Choroid plexus epithelial cell (primary cell): ENCODE results near the gene POPDC3.

ENCODE experiments used
- DNase-seq: peaks from one replicate; pipeline ENCODE4 v3.0.0-alpha.2; 2010; ENCODE audit warnings: low read depth
- H3K4me3 ChIP-seq: 2 replicates; pipeline ENCODE4 v1.5.1; 2011; ENCODE audit warnings: low read depth, mild to moderate bottlenecking, control low read depth, low read length, moderate library complexity
- CTCF ChIP-seq: conservative IDR thresholded peaks from 2 replicates; pipeline ENCODE4 v1.5.1; 2011; ENCODE audit warnings: low read depth, mild to moderate bottlenecking, control low read depth, inconsistent platforms, low read length, moderate library complexity

Gene POPDC3

GRCh38 chr6:105207524-105208269 lies 27.9 kb upstream of the POPDC3 start:
- no peak overlapping the region for H3K4me3 ChIP-seq
- no peak for DNase-seq
- TF ChIP-seq CTCF = no peak

GRCh38 chr6:105204768-105205167 lies 25.0 kb upstream of the POPDC3 start:
- no peak for DNase-seq
- TF ChIP-seq CTCF = no peak
- no peak overlapping the region for H3K4me3 ChIP-seq

GRCh38 chr6:105204331-105204730 lies 24.5 kb upstream of the POPDC3 start:
- peak; percentile 31 for DNase-seq
- no peak for TF ChIP-seq CTCF
- no peak overlapping the region for H3K4me3 ChIP-seq

- H3K4me3 ChIP-seq = no peak overlapping the region
- no peak for TF ChIP-seq CTCF
- DNase-seq = no peak
Measured at GRCh38 chr6:105202486-105202885, 22.7 kb upstream of the POPDC3 start.

GRCh38 chr6:105200133-105200730 lies 20.4 kb upstream of the POPDC3 start:
- DNase-seq = no peak
- no peak overlapping the region for H3K4me3 ChIP-seq
- no peak for TF ChIP-seq CTCF

GRCh38 chr6:105199711-105200110 lies 19.9 kb upstream of the POPDC3 start:
- no peak for TF ChIP-seq CTCF
- no peak overlapping the region for H3K4me3 ChIP-seq
- no peak for DNase-seq

- no peak overlapping the region for H3K4me3 ChIP-seq
- no peak for TF ChIP-seq CTCF
- peak; percentile 42 for DNase-seq
Measured at GRCh38 chr6:105196076-105196475, 16.3 kb upstream of the POPDC3 start.
